ENCODE data around the gene FASN.

FASN gene

GRCh38 chr17:82080048-82080788 lies 17.8 kb downstream of the FASN start:
- DNase-seq (ENCODE audit: low read depth in 1 of 2, low spot score in 1 of 2), result no peak
- in situ Hi-C loops (cut with HindIII; ENCODE audit: low pct_unique_long_range_greater_than_20kb, low sequenced_read_pairs), result no loop called here
- no peak for TF ChIP-seq JUND (IDR thresholded peaks at IDR 0.05; ENCODE audit: low read depth)

- TF ChIP-seq JUND (IDR thresholded peaks at IDR 0.05; ENCODE audit: low read depth), result no peak
- in situ Hi-C loops (cut with HindIII; ENCODE audit: low pct_unique_long_range_greater_than_20kb, low sequenced_read_pairs), result no loop called here
- DNase-seq (ENCODE audit: low read depth in 1 of 2, low spot score in 1 of 2), result no peak
Observed at GRCh38 chr17:82079001-82079677, 18.9 kb downstream of the FASN start.

GRCh38 chr17:82078433-82078832 lies 19.6 kb downstream of the FASN start:
- in situ Hi-C loops (cut with HindIII; ENCODE audit: low pct_unique_long_range_greater_than_20kb, low sequenced_read_pairs), result no loop called here
- no peak for TF ChIP-seq JUND (IDR thresholded peaks at IDR 0.05; ENCODE audit: low read depth)
- no peak for DNase-seq (ENCODE audit: low read depth in 1 of 2, low spot score in 1 of 2)

GRCh38 chr17:82077617-82078358 lies 20.2 kb downstream of the FASN start:
- TF ChIP-seq JUND (IDR thresholded peaks at IDR 0.05; ENCODE audit: low read depth), result no peak
- peak in 1 of 2 experiments; percentile 48 for DNase-seq (ENCODE audit: low read depth in 1 of 2, low spot score in 1 of 2)
- in situ Hi-C loops (cut with HindIII; ENCODE audit: low pct_unique_long_range_greater_than_20kb, low sequenced_read_pairs), result no loop called here

GRCh38 chr17:82076785-82077591 lies 21.0 kb downstream of the FASN start:
- no peak for TF ChIP-seq JUND (IDR thresholded peaks at IDR 0.05; ENCODE audit: low read depth)
- no peak for DNase-seq (ENCODE audit: low read depth in 1 of 2, low spot score in 1 of 2)
- in situ Hi-C loops (cut with HindIII; ENCODE audit: low pct_unique_long_range_greater_than_20kb, low sequenced_read_pairs), result no loop called here

- in situ Hi-C loops (cut with HindIII; ENCODE audit: low pct_unique_long_range_greater_than_20kb, low sequenced_read_pairs), result no loop called here
- 0 out of 2 replicates have a peak, but pooled peaks have one; percentile 24 for TF ChIP-seq JUND (IDR thresholded peaks at IDR 0.05; ENCODE audit: low read depth)
- peak in 1 of 2 experiments; percentile 48 for DNase-seq (ENCODE audit: low read depth in 1 of 2, low spot score in 1 of 2)
Observed at GRCh38 chr17:82076018-82076784, 21.8 kb downstream of the FASN start.

- no peak for DNase-seq (ENCODE audit: low read depth in 1 of 2, low spot score in 1 of 2)
- in situ Hi-C loops (cut with HindIII; ENCODE audit: low pct_unique_long_range_greater_than_20kb, low sequenced_read_pairs), result no loop called here
- TF ChIP-seq JUND (IDR thresholded peaks at IDR 0.05; ENCODE audit: low read depth), result no peak
Observed at GRCh38 chr17:82073446-82073845, 24.6 kb downstream of the FASN start.

- in situ Hi-C loops (cut with HindIII; ENCODE audit: low pct_unique_long_range_greater_than_20kb, low sequenced_read_pairs), result no loop called here
- TF ChIP-seq JUND (IDR thresholded peaks at IDR 0.05; ENCODE audit: low read depth), result no peak
- no peak for DNase-seq (ENCODE audit: low read depth in 1 of 2, low spot score in 1 of 2)
Observed at GRCh38 chr17:82072827-82073226, 25.2 kb downstream of the FASN start.

- in situ Hi-C loops (cut with HindIII; ENCODE audit: low pct_unique_long_range_greater_than_20kb, low sequenced_read_pairs), result no loop called here
- DNase-seq (ENCODE audit: low read depth in 1 of 2, low spot score in 1 of 2), result no peak
- TF ChIP-seq JUND (IDR thresholded peaks at IDR 0.05; ENCODE audit: low read depth), result no peak
Observed at GRCh38 chr17:82070611-82071010, 27.4 kb downstream of the FASN start.

GRCh38 chr17:82065638-82066303 lies 32.3 kb downstream of the FASN start, which contains the start of gene DUS1L:
Gene DUS1L (minus strand): TSS chr17:82065804. CDS start chr17:82065059, 745 bp downstream.
- no peak for TF ChIP-seq JUND (IDR thresholded peaks at IDR 0.05; ENCODE audit: low read depth)
- DNase-seq (ENCODE audit: low read depth in 1 of 2, low spot score in 1 of 2), result peak; percentile 70 to 75
- in situ Hi-C loops (cut with HindIII; ENCODE audit: low pct_unique_long_range_greater_than_20kb, low sequenced_read_pairs), result no loop called here

GRCh38 chr17:82065193-82065637 lies 32.8 kb downstream of the FASN start:
- peak; percentile 49 to 64 for DNase-seq (ENCODE audit: low read depth in 1 of 2, low spot score in 1 of 2)
- no peak for TF ChIP-seq JUND (IDR thresholded peaks at IDR 0.05; ENCODE audit: low read depth)
- in situ Hi-C loops (cut with HindIII; ENCODE audit: low pct_unique_long_range_greater_than_20kb, low sequenced_read_pairs), result no loop called here

All from T47D (cell line).